ENCODE results near the gene SAMD9. TPM values are rescaled to one million over a fixed set of nuclear protein-coding genes. Genes with fewer than 3 reads are reported as not detected.
"Not testable (repeated sequence)": the region's sequence is repeated elsewhere in the genome, so short reads cannot be mapped to it uniquely, and the experiment has no call there.

The SAMD9 gene
- total RNA-seq = 2.8 TPM
- long read RNA-seq, full-length matches to known transcripts = 2 of 3 reads
- long read RNA-seq, partial matches to known transcripts = 0 of 3 reads
- long read RNA-seq, other reads (novel, unspliced or antisense) = 1 of 3 reads

- intact Hi-C loops (cut with DNase I) = no loop called here
- DNase-seq (ENCODE audit: low spot score) = no peak
Measured at GRCh38 chr7:93117852-93118530, at the start of gene SAMD9. Gene SAMD9 (minus strand): TSS chr7:93117979. CDS start chr7:93106097, 11,882 bp downstream.

GRCh38 chr7:93165447-93165846, 47.7 kb upstream of the SAMD9 start:
- DNase-seq (ENCODE audit: low spot score) = no peak
- intact Hi-C loops (cut with DNase I) = no loop called here

DNA sequence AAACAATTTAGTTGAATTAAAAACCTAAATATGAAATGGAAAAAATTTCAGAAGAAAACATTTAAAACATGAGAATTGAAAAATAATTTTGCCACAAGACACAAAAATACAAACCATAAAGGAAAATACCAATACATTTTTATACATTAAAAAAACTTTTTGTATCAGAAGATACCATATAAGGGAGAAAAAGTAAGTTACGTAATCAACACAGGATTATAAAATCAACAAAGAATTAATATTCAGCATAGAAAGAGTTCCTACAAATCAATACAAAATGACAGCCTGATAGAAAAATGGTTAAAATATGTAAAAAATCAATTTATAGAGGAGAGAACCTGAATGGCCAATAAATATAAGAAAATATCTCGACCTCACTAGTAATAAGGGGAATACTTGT, 47.0 kb upstream of the SAMD9 start:
- intact Hi-C loops (cut with DNase I) = no loop called here

GRCh38 chr7:93161181-93161762, 43.5 kb upstream of the SAMD9 start:
- intact Hi-C loops (cut with DNase I) = no loop called here
- DNase-seq (ENCODE audit: low spot score) = no peak

More for the DNA sequence above, 47.0 kb upstream of the SAMD9 start:
- DNase-seq (ENCODE audit: low spot score) = no peak

DNA sequence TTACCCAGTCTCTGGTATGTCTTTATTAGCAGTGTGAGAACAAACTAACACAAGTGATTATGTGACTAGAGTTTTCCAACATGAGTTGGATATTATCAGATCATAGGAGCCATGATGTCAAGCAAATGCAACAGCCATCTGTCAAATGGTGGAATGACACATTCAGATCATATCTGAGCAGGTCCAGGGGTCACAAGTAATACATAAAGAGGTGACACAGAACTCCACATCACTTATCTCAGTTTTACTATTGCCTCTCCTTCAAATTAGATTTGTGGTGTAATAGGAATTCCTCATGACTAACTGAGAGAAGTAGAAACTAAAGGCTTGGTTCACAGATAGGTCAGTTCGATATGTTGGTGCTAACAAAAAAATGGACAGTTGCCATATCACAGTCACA, 42.6 kb upstream of the SAMD9 start:
- DNase-seq (ENCODE audit: low spot score) = no peak
- intact Hi-C loops (cut with DNase I) = no loop called here

- intact Hi-C loops (cut with DNase I) = no loop called here
- no peak for DNase-seq (ENCODE audit: low spot score)
Measured at GRCh38 chr7:93159490-93159889, 41.7 kb upstream of the SAMD9 start.

DNA sequence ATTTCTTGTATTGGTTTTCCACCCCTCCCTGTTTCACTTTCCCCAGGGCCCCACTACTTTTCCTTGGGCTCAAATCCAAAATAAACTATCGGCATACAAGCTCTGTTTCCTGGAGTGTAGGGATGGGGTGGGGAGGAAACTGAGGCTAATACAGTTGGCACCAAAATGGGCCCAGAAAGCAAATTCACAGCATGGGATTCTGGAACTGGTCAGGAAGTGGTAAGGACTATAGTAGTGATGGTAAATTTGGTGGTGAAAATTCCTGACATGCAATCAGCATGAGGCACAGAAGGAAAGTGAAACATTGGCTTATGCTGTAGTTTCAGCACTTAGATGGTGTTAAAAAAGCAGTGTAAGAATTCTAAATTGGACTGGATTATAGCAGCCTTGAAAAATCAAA, 39.1 kb upstream of the SAMD9 start:
- intact Hi-C loops (cut with DNase I) = no loop called here
- no peak for DNase-seq (ENCODE audit: low spot score)

DNA sequence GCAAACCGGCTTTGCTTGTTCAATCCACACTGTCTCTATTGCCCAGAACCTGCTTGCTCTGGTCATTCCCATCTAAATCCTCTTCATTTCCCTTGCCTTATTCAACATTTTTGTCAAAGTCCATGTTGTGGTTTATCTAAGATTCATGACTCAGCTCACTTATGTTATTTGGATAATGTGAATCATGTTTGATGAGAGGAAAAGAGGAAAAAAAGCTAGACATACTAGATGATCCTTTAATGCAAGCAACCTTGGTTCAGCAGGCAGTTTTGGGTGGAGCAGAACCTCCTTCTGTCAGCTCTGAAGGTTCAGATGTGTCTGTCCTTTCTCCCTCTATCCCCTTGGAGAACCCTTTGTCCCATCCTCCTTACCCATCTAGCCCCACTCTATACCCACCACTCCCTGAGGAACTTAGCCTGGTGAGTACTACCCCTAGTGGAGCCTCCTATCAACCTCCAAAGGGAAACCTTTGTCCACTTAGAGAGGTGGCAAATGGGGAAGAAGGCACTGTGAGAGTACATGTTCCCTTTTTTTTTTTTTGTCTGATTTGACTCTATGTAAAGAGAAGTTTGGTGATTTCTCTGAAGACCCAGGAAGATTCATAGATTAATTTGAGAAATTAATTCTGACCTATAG, 32.5 kb upstream of the SAMD9 start:
- intact Hi-C loops (cut with DNase I) = no loop called here
- DNase-seq (ENCODE audit: low spot score) = no peak

- DNase-seq (ENCODE audit: low spot score) = no peak
- intact Hi-C loops (cut with DNase I) = no loop called here
Measured at GRCh38 chr7:93148727-93149126, 30.9 kb upstream of the SAMD9 start.

- no peak for DNase-seq (ENCODE audit: low spot score)
- intact Hi-C loops (cut with DNase I) = no loop called here
Measured at GRCh38 chr7:93148144-93148543, 30.4 kb upstream of the SAMD9 start, which contains the start of gene SAMD9L. Gene SAMD9L (minus strand): TSS chr7:93148385. CDS start chr7:93135971, 12,414 bp downstream.

DNA sequence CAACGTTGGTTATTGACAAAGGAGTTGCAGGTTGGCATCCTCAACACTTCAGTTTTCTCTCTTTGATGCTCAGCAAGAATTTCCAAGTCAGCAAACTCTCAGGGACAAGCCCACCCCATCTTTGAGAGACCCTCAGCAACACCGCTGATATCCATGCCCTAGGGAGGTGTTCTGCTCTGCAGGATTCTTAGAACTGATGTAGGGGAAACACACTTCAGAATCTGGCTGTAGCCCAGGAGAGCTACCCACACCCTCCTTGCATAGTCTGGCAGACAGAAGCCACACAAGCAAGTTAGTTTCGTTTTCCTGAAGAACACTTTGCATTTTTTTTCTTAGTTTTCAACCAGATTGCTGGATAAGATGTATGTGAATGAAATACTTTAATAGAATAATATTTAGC, 29.6 kb upstream of the SAMD9 start:
- intact Hi-C loops (cut with DNase I) = no loop called here
- DNase-seq (ENCODE audit: low spot score) = no peak

DNA sequence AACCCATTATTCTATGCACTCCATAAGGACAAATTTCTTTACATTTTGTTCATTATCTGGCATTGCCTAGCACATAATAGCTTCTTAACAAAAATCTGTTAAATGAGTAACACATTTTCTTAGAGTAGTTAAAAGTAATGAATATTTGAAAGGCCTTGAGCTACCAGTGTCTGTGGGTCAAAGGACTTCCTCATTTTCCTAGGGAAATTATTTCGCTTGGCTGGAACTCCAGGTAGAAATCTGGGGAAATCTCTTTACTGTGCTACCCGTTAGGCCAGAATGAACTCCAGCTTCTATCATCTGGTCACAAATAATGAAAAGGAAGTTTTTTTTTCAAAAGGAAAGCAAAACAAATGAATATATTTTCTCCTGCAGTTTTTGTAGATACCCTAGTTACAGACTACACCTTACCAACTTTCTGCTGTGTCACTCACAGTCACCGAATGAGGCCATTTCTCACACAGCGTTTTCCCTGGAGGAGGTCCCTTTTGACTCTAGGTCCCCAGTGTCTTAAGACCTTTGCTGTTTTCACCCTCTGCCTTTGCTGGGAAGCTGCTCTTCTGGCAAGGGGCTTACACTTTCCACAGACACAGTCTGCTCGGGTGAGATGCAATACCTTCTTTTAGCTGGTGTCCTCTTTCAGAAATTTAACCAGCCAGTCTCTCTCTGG, 28.8 kb upstream of the SAMD9 start:
- no peak for DNase-seq (ENCODE audit: low spot score)
- intact Hi-C loops (cut with DNase I) = no loop called here

DNA sequence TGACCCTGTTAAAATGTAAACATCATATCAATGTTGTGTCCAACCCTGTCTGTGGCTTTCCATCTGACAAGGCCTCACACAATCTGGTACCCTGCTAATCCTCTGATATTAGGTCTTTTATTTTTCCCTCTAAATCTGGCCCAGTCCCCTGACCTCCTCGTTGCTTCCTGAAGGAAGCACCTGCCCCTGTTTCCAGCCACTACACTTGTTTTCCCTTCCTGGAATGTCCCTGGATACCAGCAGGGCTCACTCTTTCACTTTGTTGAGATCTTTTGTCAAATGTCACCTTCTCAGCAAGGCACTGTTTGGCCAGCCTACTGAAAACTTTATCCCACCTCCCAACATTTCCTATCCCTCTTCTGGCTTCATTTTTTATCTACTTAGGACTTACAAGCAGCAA, 28.3 kb upstream of the SAMD9 start:
- no peak for DNase-seq (ENCODE audit: low spot score)
- intact Hi-C loops (cut with DNase I) = no loop called here

GRCh38 chr7:93145354-93145753, 27.6 kb upstream of the SAMD9 start:
- no peak for DNase-seq (ENCODE audit: low spot score)
- intact Hi-C loops (cut with DNase I) = no loop called here

GRCh38 chr7:93142127-93142526, 24.3 kb upstream of the SAMD9 start:
- intact Hi-C loops (cut with DNase I) = no loop called here

DNA sequence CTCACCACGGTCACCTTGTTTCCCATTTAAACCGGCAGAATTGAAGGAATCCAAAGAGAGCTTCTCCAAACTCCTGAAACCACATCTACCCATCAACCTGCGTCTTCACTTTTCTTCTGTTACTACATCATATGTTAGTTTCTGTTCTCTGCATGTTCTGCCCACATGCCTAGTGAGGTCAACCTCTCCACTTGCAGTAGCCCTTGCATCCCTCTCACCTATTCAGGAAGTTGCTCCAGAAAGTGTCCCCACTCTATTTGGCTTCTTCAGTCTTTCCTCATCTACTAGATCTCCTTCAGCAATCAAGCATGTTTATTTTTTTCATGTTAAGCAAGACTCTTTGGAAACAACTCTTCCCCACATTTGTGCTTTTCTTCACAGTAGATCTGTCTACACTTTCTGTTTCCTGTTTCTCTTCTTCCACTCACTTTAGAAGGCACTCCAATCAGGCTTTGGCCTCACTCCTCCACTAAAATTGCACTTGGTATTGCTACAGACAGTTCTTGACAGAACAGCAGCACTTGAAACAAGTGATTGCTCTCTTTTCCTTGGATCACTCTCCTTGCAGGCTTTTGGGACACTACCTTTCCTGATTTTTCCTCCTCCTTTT, 22.9 kb upstream of the SAMD9 start:
- DNase-seq (ENCODE audit: low spot score) = no peak
- intact Hi-C loops (cut with DNase I) = no loop called here

More at GRCh38 chr7:93142127-93142526, 24.3 kb upstream of the SAMD9 start:
- DNase-seq (ENCODE audit: low spot score) = no peak

DNA sequence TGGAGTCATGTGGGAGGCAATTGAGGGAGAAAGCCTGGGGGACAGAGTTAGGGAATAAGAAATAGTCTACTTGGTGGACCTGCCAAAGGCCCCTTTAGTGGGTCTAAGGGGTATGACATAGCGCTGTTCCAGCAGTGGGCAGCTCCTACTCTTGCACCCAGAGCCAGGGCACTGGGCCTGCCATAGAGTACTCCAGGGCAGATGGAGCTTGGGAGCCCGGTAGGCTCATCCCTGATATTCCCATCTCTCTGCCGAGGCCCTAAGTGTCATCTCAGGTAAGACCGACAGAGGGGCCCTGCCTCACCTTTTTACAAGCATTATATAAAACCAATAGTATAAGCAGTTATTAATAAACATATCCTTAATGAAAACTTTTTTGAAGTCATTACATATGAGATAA, 20.8 kb upstream of the SAMD9 start:
- no peak for DNase-seq (ENCODE audit: low spot score)
- intact Hi-C loops (cut with DNase I) = no loop called here

DNA sequence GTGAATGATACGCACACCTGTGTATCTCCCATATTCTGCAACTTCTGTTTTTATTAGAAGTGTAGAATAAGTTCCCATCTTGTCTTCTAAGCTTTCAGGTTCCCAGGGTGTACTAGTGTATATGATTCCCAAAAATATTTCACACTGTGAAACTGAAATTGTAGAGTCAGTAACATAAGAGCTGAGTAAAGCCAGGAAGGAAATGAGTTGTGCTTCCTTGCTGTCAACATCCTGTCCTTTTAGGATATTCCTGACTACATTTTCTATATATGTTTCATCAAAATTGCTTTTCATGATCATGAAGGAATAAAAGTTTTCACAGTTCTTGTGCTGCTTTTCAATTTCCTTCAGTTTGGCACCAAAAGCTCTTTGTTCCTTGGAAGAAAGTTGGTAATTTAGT, 15.2 kb upstream of the SAMD9 start:
- intact Hi-C loops (cut with DNase I) = no loop called here
- DNase-seq (ENCODE audit: low spot score) = no peak

GRCh38 chr7:93132216-93132615, 14.4 kb upstream of the SAMD9 start:
- intact Hi-C loops (cut with DNase I) = no loop called here
- no peak for DNase-seq (ENCODE audit: low spot score)

GRCh38 chr7:93126954-93127353, 9.2 kb upstream of the SAMD9 start:
- DNase-seq (ENCODE audit: low spot score); intact Hi-C loops (cut with DNase I): not testable (repeated sequence)
